H9 (cell line): ENCODE data around the gene BRWD1. TPM values are rescaled to one million over a fixed set of nuclear protein-coding genes. Genes with fewer than 3 reads are reported as not detected.

Experiments
- DNase-seq: peaks from one replicate; pipeline ENCODE4 v3.0.0-alpha.2; 2017
- H2AFZ ChIP-seq: one replicate; pipeline ENCODE4 v1.6.1; 2013; ENCODE audit warnings: mild to moderate bottlenecking, low read length, control low read depth, moderate library complexity
- H2AK5ac ChIP-seq: 2 replicates; pipeline ENCODE4 v1.6.1; 2013; ENCODE audit warnings: low read length, control low read depth, mixed read lengths; ENCODE audit not compliant: insufficient read length
- H2BK120ac ChIP-seq: one replicate; pipeline ENCODE4 v1.6.1; 2013; ENCODE audit warnings: low read depth, mild to moderate bottlenecking, low read length, control low read depth, inconsistent platforms; ENCODE audit not compliant: poor library complexity, severe bottlenecking
- H2BK12ac ChIP-seq: 2 replicates; pipeline ENCODE4 v1.6.1; 2013; ENCODE audit warnings: low read length, control low read depth, mixed read lengths, low read depth; ENCODE audit not compliant: insufficient read length
- H2BK15ac ChIP-seq: 2 replicates; pipeline ENCODE4 v1.6.1; 2013; ENCODE audit warnings: low read depth, low read length, control low read depth
- H2BK20ac ChIP-seq: one replicate; pipeline ENCODE4 v1.6.1; 2013; ENCODE audit warnings: low read depth, mild to moderate bottlenecking, low read length, control low read depth, inconsistent platforms; ENCODE audit not compliant: poor library complexity, severe bottlenecking
- H2BK5ac ChIP-seq: 2 replicates; pipeline ENCODE4 v1.6.1; 2013; ENCODE audit warnings: low read length, control low read depth, mixed read lengths; ENCODE audit not compliant: insufficient read length
- H3K14ac ChIP-seq: 2 replicates; pipeline ENCODE4 v1.6.1; 2013; ENCODE audit warnings: low read length, control low read depth; ENCODE audit not compliant: insufficient read depth
- H3K18ac ChIP-seq: 2 replicates; pipeline ENCODE4 v1.6.1; 2013; ENCODE audit warnings: low read depth, mild to moderate bottlenecking, mixed read lengths, low read length, control low read depth; ENCODE audit not compliant: insufficient read length
- H3K23ac ChIP-seq: 2 replicates; pipeline ENCODE4 v1.6.1; 2013; ENCODE audit warnings: low read length, control low read depth, mixed read lengths, low read depth; ENCODE audit not compliant: insufficient read length
- H3K23me2 ChIP-seq: 2 replicates; pipeline ENCODE4 v1.6.1; 2013; ENCODE audit warnings: low read depth, mild to moderate bottlenecking, mixed read lengths, low read length, control low read depth; ENCODE audit not compliant: insufficient read length, poor library complexity, severe bottlenecking
- H3K27ac ChIP-seq: 2 replicates; pipeline ENCODE4 v1.5.1; 2013; ENCODE audit warnings: low read length, control low read depth, mixed read lengths, low read depth; ENCODE audit not compliant: insufficient read length
- H3K27me3 ChIP-seq: 2 replicates; pipeline ENCODE4 v1.6.1; 2013; ENCODE audit warnings: low read length, control low read depth, inconsistent platforms; ENCODE audit not compliant: insufficient read depth
- H3K4ac ChIP-seq: 2 replicates; pipeline ENCODE4 v1.6.1; 2013; ENCODE audit warnings: low read depth, mild to moderate bottlenecking, control low read depth, inconsistent platforms, low read length, moderate library complexity
- H3K4me1 ChIP-seq: 2 replicates; pipeline ENCODE4 v1.6.1; 2013; ENCODE audit warnings: low read length, control low read depth, inconsistent platforms; ENCODE audit not compliant: insufficient read depth
- H3K4me2 ChIP-seq: 2 replicates; pipeline ENCODE4 v1.6.1; 2013; ENCODE audit warnings: low read length, control low read depth, mixed read lengths; ENCODE audit not compliant: insufficient read length, insufficient read depth
- H3K56ac ChIP-seq: 2 replicates; pipeline ENCODE4 v1.6.1; 2013; ENCODE audit warnings: low read depth, mild to moderate bottlenecking, mixed read lengths, low read length, control low read depth; ENCODE audit not compliant: insufficient read length
- H3K79me1 ChIP-seq: 2 replicates; pipeline ENCODE4 v1.6.1; 2013; ENCODE audit warnings: low read depth, mild to moderate bottlenecking, moderate library complexity, low read length, control low read depth, inconsistent platforms; ENCODE audit not compliant: insufficient read depth, poor library complexity, severe bottlenecking
- H3K79me2 ChIP-seq: 2 replicates; pipeline ENCODE4 v1.6.1; 2013; ENCODE audit warnings: low read length, control low read depth, inconsistent platforms; ENCODE audit not compliant: insufficient read depth
- H3K9ac ChIP-seq: 2 replicates; pipeline ENCODE4 v1.6.1; 2013; ENCODE audit warnings: low read length, control low read depth, mixed read lengths; ENCODE audit not compliant: insufficient read length; ENCODE audit errors: extremely low read depth
- H3K9me3 ChIP-seq: one replicate; pipeline ENCODE4 v1.6.1; 2013; ENCODE audit warnings: low read depth, low read length, inconsistent platforms; ENCODE audit not compliant: control insufficient read depth
- H3T11ph ChIP-seq: one replicate; pipeline ENCODE4 v1.6.1; 2013; ENCODE audit warnings: mild to moderate bottlenecking, low read length, control low read depth, inconsistent platforms
- H4K20me1 ChIP-seq: one replicate; pipeline ENCODE4 v1.6.1; 2013; ENCODE audit not compliant: control insufficient read depth, insufficient read length, insufficient read depth
- H4K5ac ChIP-seq: 2 replicates; pipeline ENCODE4 v1.6.1; 2013; ENCODE audit warnings: low read depth, mild to moderate bottlenecking, mixed read lengths, low read length, control low read depth; ENCODE audit not compliant: insufficient read length
- H4K8ac ChIP-seq: replicated peaks from 2 replicates; pipeline ENCODE4 v1.6.1; 2013; ENCODE audit warnings: low read length, control low read depth, mixed read lengths, low read depth; ENCODE audit not compliant: insufficient read length
- H4K91ac ChIP-seq: 2 replicates; pipeline ENCODE4 v1.6.1; 2013; ENCODE audit warnings: low read depth, mild to moderate bottlenecking, moderate library complexity, mixed read lengths, low read length, control low read depth; ENCODE audit not compliant: insufficient read length
- H3K27ac Mint-ChIP-seq, 3 experiments: 2 replicates in 2 of 3; 3 replicates in 1 of 3; pipeline ENCODE4 v1.8.0; 2020 to 2021; ENCODE audit warnings: mixed read lengths in 3 of 3, mild to moderate bottlenecking in 1 of 3, moderate library complexity in 1 of 3
- H3K27me3 Mint-ChIP-seq: 2 replicates; pipeline ENCODE4 v1.8.0; 2021; ENCODE audit warnings: low read depth, mild to moderate bottlenecking, moderate library complexity, mixed read lengths
- H3K36me3 Mint-ChIP-seq, 3 experiments: 2 replicates in 2 of 3; 3 replicates in 1 of 3; pipeline ENCODE4 v1.8.0; 2020 to 2021; ENCODE audit warnings: low read depth in 3 of 3, mixed read lengths in 3 of 3; ENCODE audit not compliant: insufficient read depth in 1 of 3
- H3K4me1 Mint-ChIP-seq, 2 experiments: 2 replicates each; pipeline ENCODE4 v1.8.0; 2020; ENCODE audit warnings: mixed read lengths in 2 of 2
- H3K4me3 Mint-ChIP-seq, 2 experiments: 2 replicates in 1 of 2; 3 replicates in 1 of 2; pipeline ENCODE4 v1.8.0; 2020 to 2021; ENCODE audit warnings: mild to moderate bottlenecking in 2 of 2, mixed read lengths in 2 of 2, moderate library complexity in 1 of 2
- H3K9me3 Mint-ChIP-seq, 2 experiments: 2 replicates in 1 of 2; 3 replicates in 1 of 2; pipeline ENCODE4 v1.8.0; 2020; ENCODE audit warnings: mild to moderate bottlenecking in 2 of 2, mixed read lengths in 2 of 2, moderate library complexity in 1 of 2
- WGBS: extraction: QIAGEN DNeasy Blood & Tissue Kit; methylation state at CpG from one replicate; pipeline ENCODE4 v1.1.7; 2013; ENCODE audit warnings: missing lambda C conversion rate, low lambda C conversion rate, mixed read lengths; ENCODE audit not compliant: insufficient read length; ENCODE audit errors: extremely low coverage; 5-methylcytosine and 5-hydroxymethylcytosine counted together
- total RNA-seq: library from RNA; stranded (reverse); gene quantifications from 2 replicates; pipeline ENCODE4 v1.2.1, GENCODE V29; 2021
- TF ChIP-seq, protein P1 (sequence below): fragments of 200-600 bp; sonication (generic); conservative IDR thresholded peaks from 3 replicates; pipeline ENCODE4 v1.8.0; 2021; ENCODE audit warnings: antibody characterized with exemption, mild to moderate bottlenecking

Gene BRWD1
- total RNA-seq, 1 experiment from 2014 or later = 48.4 TPM

DNA sequence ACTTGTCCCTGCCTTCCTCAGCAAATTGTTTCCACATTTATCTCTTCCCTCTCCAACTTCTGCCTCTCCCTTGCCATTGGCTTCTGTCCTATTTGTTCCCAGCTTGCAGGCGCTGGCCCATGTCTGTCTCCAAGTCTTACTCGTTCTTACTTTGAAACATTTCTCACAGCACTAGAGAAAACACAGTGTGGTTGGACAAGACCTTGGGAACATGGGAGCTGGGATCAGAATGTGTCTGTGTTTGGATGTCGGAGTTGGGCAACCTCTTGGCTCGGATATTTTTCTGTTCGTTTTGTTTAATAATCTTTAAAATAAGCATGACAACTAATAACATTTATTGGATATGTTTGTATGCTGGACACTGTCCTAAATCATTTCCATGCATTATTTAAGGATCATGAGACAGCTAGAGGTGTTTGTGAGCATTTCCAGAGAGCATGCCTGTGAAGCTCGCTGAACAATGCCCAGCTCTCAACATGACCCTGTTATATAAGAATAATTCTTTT lies 5.9 kb upstream of the BRWD1 start:
- Histone ChIP-seq H2BK15ac (no peak overlapping the region), H3K27ac (no peak overlapping the region), H4K5ac (no peak overlapping the region), H3K18ac (no peak overlapping the region), H3K9ac (no peak overlapping the region), H2AK5ac (no peak overlapping the region), H3K56ac (no peak overlapping the region), H3T11ph (no peak overlapping the region), H3K4ac (no peak overlapping the region), H2BK12ac (no peak overlapping the region), H2BK120ac (no peak overlapping the region), H3K4me2 (no peak overlapping the region), H2BK20ac (no peak overlapping the region), H3K23me2 (peaks cover 4% of the 10 kb centered on the region), H3K4me1 (no peaks in the 10 kb centered on the region), H3K79me1 (no peaks in the 10 kb centered on the region), H3K9me3 (no peaks in the 10 kb centered on the region), H3K23ac (no peak overlapping the region), H3K27me3 (no peaks in the 10 kb centered on the region), H2BK5ac (no peak overlapping the region), H4K8ac (no peak overlapping the region), H3K14ac (no peak overlapping the region), H2AFZ (no peak overlapping the region), H4K91ac (no peak overlapping the region), H3K79me2 (no peaks in the 10 kb centered on the region), H4K20me1 (no peaks in the 10 kb centered on the region)
- Mint-ChIP-seq H3K9me3 (peaks cover 0 to 3% of the 10 kb centered on the region in 2 experiments; a peak in 2 of 5 replicates), H3K4me1 (peaks cover 6% of the 10 kb centered on the region in 2 experiments; a peak in 3 of 4 replicates), H3K4me3 (no peak overlapping the region), H3K27ac (no peak overlapping the region), H3K27me3 (peaks cover 2% of the 10 kb centered on the region; the same call in 1 of the 2 replicates), H3K36me3 (no peaks in the 10 kb centered on the region)
- no CpG with 5 or more reads among the region's 6 CpGs for WGBS
- TF ChIP-seq, protein P1, sequence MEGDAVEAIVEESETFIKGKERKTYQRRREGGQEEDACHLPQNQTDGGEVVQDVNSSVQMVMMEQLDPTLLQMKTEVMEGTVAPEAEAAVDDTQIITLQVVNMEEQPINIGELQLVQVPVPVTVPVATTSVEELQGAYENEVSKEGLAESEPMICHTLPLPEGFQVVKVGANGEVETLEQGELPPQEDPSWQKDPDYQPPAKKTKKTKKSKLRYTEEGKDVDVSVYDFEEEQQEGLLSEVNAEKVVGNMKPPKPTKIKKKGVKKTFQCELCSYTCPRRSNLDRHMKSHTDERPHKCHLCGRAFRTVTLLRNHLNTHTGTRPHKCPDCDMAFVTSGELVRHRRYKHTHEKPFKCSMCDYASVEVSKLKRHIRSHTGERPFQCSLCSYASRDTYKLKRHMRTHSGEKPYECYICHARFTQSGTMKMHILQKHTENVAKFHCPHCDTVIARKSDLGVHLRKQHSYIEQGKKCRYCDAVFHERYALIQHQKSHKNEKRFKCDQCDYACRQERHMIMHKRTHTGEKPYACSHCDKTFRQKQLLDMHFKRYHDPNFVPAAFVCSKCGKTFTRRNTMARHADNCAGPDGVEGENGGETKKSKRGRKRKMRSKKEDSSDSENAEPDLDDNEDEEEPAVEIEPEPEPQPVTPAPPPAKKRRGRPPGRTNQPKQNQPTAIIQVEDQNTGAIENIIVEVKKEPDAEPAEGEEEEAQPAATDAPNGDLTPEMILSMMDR = no peak
- DNase-seq = no peak
